OCI-LY1 (cell line): ENCODE measurements around the gene RAB34.

ENCODE experiments used
- H2AFZ ChIP-seq: fragments of 200-600 bp; sonication (generic), shearing (Covaris generic); 2 replicates; pipeline ENCODE4 v1.6.0; 2014; ENCODE audit warnings: antibody characterized with exemption, mild to moderate bottlenecking, low read length
- H3F3A ChIP-seq: fragments of 200-600 bp; sonication (generic), shearing (Covaris generic); 2 replicates; pipeline ENCODE4 v1.6.0; 2014; ENCODE audit warnings: mild to moderate bottlenecking, antibody characterized with exemption, low read length, moderate library complexity; ENCODE audit not compliant: insufficient read depth
- H3K27ac ChIP-seq: fragments of 200-600 bp; sonication (generic); 2 replicates; pipeline ENCODE4 v1.5.1; 2014; ENCODE audit warnings: low read length, mixed run types, mild to moderate bottlenecking, low read depth; ENCODE audit not compliant: poor library complexity, severe bottlenecking
- H3K27me3 ChIP-seq: fragments of 200-600 bp; sonication (generic); 2 replicates; pipeline ENCODE4 v1.6.0; 2014; ENCODE audit warnings: antibody characterized with exemption, mild to moderate bottlenecking, low read length, moderate library complexity; ENCODE audit not compliant: insufficient read depth
- H3K36me3 ChIP-seq: fragments of 200-600 bp; sonication (generic); 2 replicates; pipeline ENCODE4 v1.6.1; 2014; ENCODE audit warnings: mild to moderate bottlenecking, antibody characterized with exemption, low read length, moderate library complexity, mixed read lengths; ENCODE audit not compliant: insufficient read depth
- H3K4me1 ChIP-seq: fragments of 200-600 bp; sonication (generic); 2 replicates; pipeline ENCODE4 v1.5.1; 2014; ENCODE audit warnings: mild to moderate bottlenecking, low read length, moderate library complexity; ENCODE audit not compliant: insufficient read depth, severe bottlenecking
- H3K4me2 ChIP-seq: fragments of 200-600 bp; sonication (generic), shearing (Covaris generic); 2 replicates; pipeline ENCODE4 v1.6.1; 2014; ENCODE audit warnings: low read length
- H3K4me3 ChIP-seq: fragments of 200-600 bp; sonication (generic); 2 replicates; pipeline ENCODE4 v1.5.1; 2014; ENCODE audit warnings: low read length, low read depth, mild to moderate bottlenecking, mixed read lengths; ENCODE audit not compliant: poor library complexity, severe bottlenecking
- H3K79me2 ChIP-seq: fragments of 200-600 bp; shearing (Covaris generic); 2 replicates; pipeline ENCODE4 v1.6.1; 2016; ENCODE audit warnings: mixed run types, low read length, mixed read lengths; ENCODE audit not compliant: insufficient read depth
- H3K9ac ChIP-seq: fragments of 200-600 bp; sonication (generic), shearing (Covaris generic); 2 replicates; pipeline ENCODE4 v1.6.1; 2014; ENCODE audit warnings: mild to moderate bottlenecking, low read length, mixed read lengths
- H3K9me2 ChIP-seq: fragments of 200-600 bp; sonication (generic), shearing (Covaris generic); 2 replicates; pipeline ENCODE4 v1.6.1; 2014; ENCODE audit warnings: low read depth, mild to moderate bottlenecking, low read length, mixed read lengths
- H3K9me3 ChIP-seq: fragments of 200-600 bp; shearing (Covaris generic); 2 replicates; pipeline ENCODE4 v1.6.1; 2014; ENCODE audit warnings: low read length, mixed read lengths
- H4K20me1 ChIP-seq: fragments of 200-600 bp; sonication (generic), shearing (Covaris generic); 2 replicates; pipeline ENCODE4 v1.6.0; 2016; ENCODE audit warnings: mild to moderate bottlenecking, low read length; ENCODE audit not compliant: insufficient read depth
- CTCF ChIP-seq: fragments of 200-600 bp; sonication (generic), shearing (Covaris generic); IDR thresholded peaks from 2 replicates; pipeline ENCODE4 v1.5.1; 2017; ENCODE audit warnings: mild to moderate bottlenecking, antibody characterized with exemption, low read length, moderate library complexity, mixed read lengths
- EZH2 ChIP-seq: fragments of 200-600 bp; sonication (generic), shearing (Covaris generic); IDR thresholded peaks from 2 replicates; pipeline ENCODE4 v1.8.0; 2017; ENCODE audit warnings: borderline replicate concordance, mixed run types, mild to moderate bottlenecking, antibody characterized with exemption, low read length, moderate library complexity, mixed read lengths

RAB34 gene

GRCh38 chr17:28744104-28744971 lies 26.7 kb upstream of the RAB34 start:
- H3K4me3 ChIP-seq = peak overlapping the region; percentile 87
- H3K4me1 ChIP-seq = peaks cover 71% of the 10 kb centered on the region
- peak overlapping the region; percentile 76 for H3K4me2 ChIP-seq
- H3K9ac ChIP-seq = peak overlapping the region; percentile 95
- no peak overlapping the region for H2AFZ ChIP-seq
- TF ChIP-seq CTCF (no peak), EZH2 (no peak)
- peaks cover 9% of the 10 kb centered on the region for H3K79me2 ChIP-seq
- no peaks in the 10 kb centered on the region for H3K9me2 ChIP-seq
- peaks cover 63% of the 10 kb centered on the region for H3K36me3 ChIP-seq
- peak overlapping the region; percentile 85 for H3K27ac ChIP-seq
- no peaks in the 10 kb centered on the region for H4K20me1 ChIP-seq
- 0 out of 2 replicates have a peak, but pooled peaks cover 6% of the 10 kb centered on the region for H3K9me3 ChIP-seq
- no peaks in the 10 kb centered on the region for H3K27me3 ChIP-seq
- no peaks in the 10 kb centered on the region for H3F3A ChIP-seq

- Histone ChIP-seq H3K36me3 (peaks cover 62% of the 10 kb centered on the region), H2AFZ (no peak within 1 kb of the TSS), H3K79me2 (peaks cover 9% of the 10 kb centered on the region)
These were observed 25.8 kb upstream of the RAB34 start, which contains the start of gene TRAF4 for GRCh38 chr17:28743243-28744103. TSS of gene TRAF4 (plus strand) at chr17:28744011. CDS start at chr17:28744113, 102 bp downstream.

More at GRCh38 chr17:28743243-28744103, 25.8 kb upstream of the RAB34 start, which contains the start of gene TRAF4:
- TF ChIP-seq CTCF (no peak), EZH2 (no peak)
- peaks cover 71% of the 10 kb centered on the region for H3K4me1 ChIP-seq
- peak within 1 kb of the TSS; percentile 76 for H3K4me2 ChIP-seq
- no peaks in the 10 kb centered on the region for H3K27me3 ChIP-seq
- 0 out of 2 replicates have a peak, but pooled peaks cover 6% of the 10 kb centered on the region for H3K9me3 ChIP-seq
- H3K4me3 ChIP-seq = peak within 1 kb of the TSS; percentile 87
- peak within 1 kb of the TSS; percentile 95 for H3K9ac ChIP-seq
- H3K9me2 ChIP-seq = no peaks in the 10 kb centered on the region
- no peaks in the 10 kb centered on the region for H3F3A ChIP-seq
- H4K20me1 ChIP-seq = no peaks in the 10 kb centered on the region
- peak within 1 kb of the TSS; percentile 97 for H3K27ac ChIP-seq
